OCI-LY3 (cell line): Measurements from ENCODE around the gene APELA.

Experiments used
- H2AFZ ChIP-seq: fragments of 200-600, 300-600 bp; shearing (Covaris generic); 2 replicates; pipeline ENCODE4 v1.6.0; 2014; ENCODE audit warnings: antibody characterized with exemption, low read depth, low read length
- H3K27ac ChIP-seq: fragments of 200-600, 300-600 bp; sonication (generic); 2 replicates; pipeline ENCODE4 v1.5.1; 2014; ENCODE audit warnings: mild to moderate bottlenecking, low read length, moderate library complexity, mixed read lengths
- H3K27me3 ChIP-seq: fragments of 200-600, 300-600 bp; sonication (generic); 2 replicates; pipeline ENCODE4 v1.6.1; 2014; ENCODE audit warnings: low read depth, low read length, mixed read lengths
- H3K36me3 ChIP-seq: fragments of 200-600, 300-600 bp; sonication (generic); replicated peaks from 2 replicates; pipeline ENCODE3; 2014; ENCODE audit warnings: low read depth, low read length, mixed read lengths
- H3K4me1 ChIP-seq: fragments of 300-600, 200-600 bp; sonication (generic); 2 replicates; pipeline ENCODE4 v1.6.1; 2014; ENCODE audit warnings: low read length, mixed read lengths
- H3K4me2 ChIP-seq: fragments of 200-600, 300-600 bp; sonication (generic); 2 replicates; pipeline ENCODE4 v1.6.1; 2014; ENCODE audit warnings: low read length, mixed read lengths
- H3K4me3 ChIP-seq: fragments of 300-600, 200-600 bp; sonication (generic); 2 replicates; pipeline ENCODE4 v1.5.1; 2014; ENCODE audit warnings: antibody characterized with exemption, mild to moderate bottlenecking, low read length, moderate library complexity
- H3K79me2 ChIP-seq: fragments of 300-600, 200-600 bp; shearing (Covaris generic); 2 replicates; pipeline ENCODE4 v1.6.1; 2014; ENCODE audit warnings: mild to moderate bottlenecking, low read length, mixed read lengths
- H3K9ac ChIP-seq: fragments of 300-600, 200-600 bp; shearing (Covaris generic); 2 replicates; pipeline ENCODE4 v1.6.0; 2014; ENCODE audit warnings: mild to moderate bottlenecking, low read length, moderate library complexity
- H3K9me3 ChIP-seq: fragments of 200-600, 300-600 bp; shearing (Covaris generic); 2 replicates; pipeline ENCODE4 v1.6.1; 2014; ENCODE audit warnings: low read length, mixed read lengths; ENCODE audit not compliant: insufficient read depth
- H4K20me1 ChIP-seq: fragments of 200-600, 300-600 bp; sonication (generic); 2 replicates; pipeline ENCODE4 v1.6.1; 2016; ENCODE audit warnings: low read length, mixed read lengths; ENCODE audit not compliant: insufficient read depth
- EZH2phosphoT487 ChIP-seq: fragments of 200-600 bp; shearing (Covaris generic); IDR thresholded peaks from 2 replicates; pipeline ENCODE4 v1.6.1; 2018; ENCODE audit warnings: antibody characterized with exemption, mixed run types, low read depth
- TF ChIP-seq, protein P1 (sequence below): fragments of 200-600, 300-600 bp; sonication (generic); IDR thresholded peaks from 2 replicates; pipeline ENCODE4 v1.5.1; 2014; ENCODE audit warnings: antibody characterized with exemption, low read length, low read depth

Gene APELA

DNA sequence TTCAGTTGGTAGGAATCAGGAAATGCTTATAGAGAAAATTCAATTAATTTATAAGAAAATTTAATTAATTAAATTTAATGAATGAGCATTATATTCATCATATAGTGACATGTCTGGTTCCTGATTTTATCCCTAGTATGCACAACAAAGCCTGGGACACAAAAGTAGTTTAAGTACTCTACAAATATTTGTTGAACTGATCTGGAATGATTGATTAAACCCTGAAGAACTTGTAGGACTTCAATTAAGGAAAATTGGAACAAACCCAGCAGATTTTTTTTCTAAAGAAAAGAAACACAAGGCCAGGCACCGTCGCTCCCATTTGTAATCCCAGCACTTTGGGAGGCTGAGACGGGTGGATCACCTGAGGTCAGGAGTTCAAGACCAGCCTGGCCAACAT lies 4.5 kb upstream of the APELA start:
- H3K79me2 ChIP-seq, result no peaks in the 10 kb centered on the region
- H3K4me2 ChIP-seq, result no peak overlapping the region
- H3K9me3 ChIP-seq, result no peaks in the 10 kb centered on the region
- no peaks in the 10 kb centered on the region for H3K36me3 ChIP-seq
- peaks cover 16% of the 10 kb centered on the region for H3K4me1 ChIP-seq
- H3K4me3 ChIP-seq, result no peak overlapping the region
- H4K20me1 ChIP-seq, result no peaks in the 10 kb centered on the region
- no peaks in the 10 kb centered on the region for H3K27me3 ChIP-seq
- no peak for TF ChIP-seq EZH2phosphoT487
- TF ChIP-seq, protein P1, sequence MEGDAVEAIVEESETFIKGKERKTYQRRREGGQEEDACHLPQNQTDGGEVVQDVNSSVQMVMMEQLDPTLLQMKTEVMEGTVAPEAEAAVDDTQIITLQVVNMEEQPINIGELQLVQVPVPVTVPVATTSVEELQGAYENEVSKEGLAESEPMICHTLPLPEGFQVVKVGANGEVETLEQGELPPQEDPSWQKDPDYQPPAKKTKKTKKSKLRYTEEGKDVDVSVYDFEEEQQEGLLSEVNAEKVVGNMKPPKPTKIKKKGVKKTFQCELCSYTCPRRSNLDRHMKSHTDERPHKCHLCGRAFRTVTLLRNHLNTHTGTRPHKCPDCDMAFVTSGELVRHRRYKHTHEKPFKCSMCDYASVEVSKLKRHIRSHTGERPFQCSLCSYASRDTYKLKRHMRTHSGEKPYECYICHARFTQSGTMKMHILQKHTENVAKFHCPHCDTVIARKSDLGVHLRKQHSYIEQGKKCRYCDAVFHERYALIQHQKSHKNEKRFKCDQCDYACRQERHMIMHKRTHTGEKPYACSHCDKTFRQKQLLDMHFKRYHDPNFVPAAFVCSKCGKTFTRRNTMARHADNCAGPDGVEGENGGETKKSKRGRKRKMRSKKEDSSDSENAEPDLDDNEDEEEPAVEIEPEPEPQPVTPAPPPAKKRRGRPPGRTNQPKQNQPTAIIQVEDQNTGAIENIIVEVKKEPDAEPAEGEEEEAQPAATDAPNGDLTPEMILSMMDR, result no peak
- H2AFZ ChIP-seq, result no peak overlapping the region
- no peak overlapping the region for H3K9ac ChIP-seq
- no peak overlapping the region for H3K27ac ChIP-seq

DNA sequence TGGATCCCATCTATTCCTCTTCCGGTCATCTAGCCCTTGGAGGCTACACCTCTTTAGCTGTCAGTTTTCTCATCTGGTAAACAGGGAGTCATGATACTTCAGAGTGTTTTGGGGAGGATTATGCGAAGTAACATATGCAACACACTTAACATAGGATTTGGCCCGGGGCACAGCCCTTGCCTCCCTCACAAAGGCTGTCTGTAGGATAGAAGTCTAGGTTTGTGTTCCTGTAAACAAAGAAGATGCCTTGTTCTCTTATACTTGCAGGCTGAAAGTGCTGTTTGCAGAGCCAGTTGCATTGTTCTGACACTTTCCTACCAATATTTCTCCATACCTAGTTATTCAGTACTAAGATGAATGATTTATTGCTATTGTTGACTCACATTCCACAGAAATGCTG lies 2.2 kb upstream of the APELA start:
- Histone ChIP-seq H3K9ac (no peak overlapping the region), H3K36me3 (no peaks in the 10 kb centered on the region), H4K20me1 (no peaks in the 10 kb centered on the region), H3K27me3 (no peaks in the 10 kb centered on the region), H2AFZ (no peak overlapping the region), H3K27ac (no peak overlapping the region), H3K4me1 (peaks cover 16% of the 10 kb centered on the region), H3K4me2 (no peak overlapping the region), H3K9me3 (no peaks in the 10 kb centered on the region), H3K79me2 (no peaks in the 10 kb centered on the region), H3K4me3 (no peak overlapping the region)
- TF ChIP-seq, protein P1, result no peak
- TF ChIP-seq EZH2phosphoT487, result no peak

DNA sequence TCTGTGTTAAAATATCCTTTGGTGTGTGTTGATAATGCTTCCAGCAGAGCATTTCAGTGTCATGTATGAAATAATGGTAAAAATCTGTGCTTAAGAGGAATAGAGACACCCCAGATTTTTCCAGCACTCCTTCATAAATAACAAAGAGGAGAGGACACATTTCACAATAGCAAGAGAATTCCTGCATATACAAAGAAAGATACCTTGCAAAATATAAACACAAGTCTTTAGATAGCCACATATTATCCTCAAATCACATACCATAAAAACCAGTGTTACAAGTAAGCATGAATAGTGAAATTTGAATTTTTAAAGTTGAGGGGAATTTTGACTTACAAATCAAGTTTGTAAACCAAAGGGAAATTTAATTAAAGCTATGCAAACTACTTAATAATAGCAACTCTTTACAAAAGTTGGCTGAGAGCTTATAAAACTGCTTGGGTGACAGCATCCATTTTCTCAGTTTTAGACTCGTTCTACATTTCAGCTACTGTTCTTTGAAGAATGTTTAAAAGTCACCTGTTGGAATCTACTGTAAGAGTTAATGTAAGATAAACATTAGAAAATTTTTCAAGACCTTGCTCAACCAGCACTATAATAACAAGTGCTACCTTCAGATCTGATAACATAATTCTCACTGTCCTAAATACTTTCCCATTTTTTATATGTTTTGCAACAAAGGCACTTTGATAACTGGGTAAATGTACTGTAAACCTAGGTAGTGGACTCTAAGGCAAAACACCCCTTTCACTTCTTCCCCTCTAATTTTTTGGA lies 3.7 kb downstream of the APELA start:
- H3K79me2 ChIP-seq, result no peaks in the 10 kb centered on the region

DNA sequence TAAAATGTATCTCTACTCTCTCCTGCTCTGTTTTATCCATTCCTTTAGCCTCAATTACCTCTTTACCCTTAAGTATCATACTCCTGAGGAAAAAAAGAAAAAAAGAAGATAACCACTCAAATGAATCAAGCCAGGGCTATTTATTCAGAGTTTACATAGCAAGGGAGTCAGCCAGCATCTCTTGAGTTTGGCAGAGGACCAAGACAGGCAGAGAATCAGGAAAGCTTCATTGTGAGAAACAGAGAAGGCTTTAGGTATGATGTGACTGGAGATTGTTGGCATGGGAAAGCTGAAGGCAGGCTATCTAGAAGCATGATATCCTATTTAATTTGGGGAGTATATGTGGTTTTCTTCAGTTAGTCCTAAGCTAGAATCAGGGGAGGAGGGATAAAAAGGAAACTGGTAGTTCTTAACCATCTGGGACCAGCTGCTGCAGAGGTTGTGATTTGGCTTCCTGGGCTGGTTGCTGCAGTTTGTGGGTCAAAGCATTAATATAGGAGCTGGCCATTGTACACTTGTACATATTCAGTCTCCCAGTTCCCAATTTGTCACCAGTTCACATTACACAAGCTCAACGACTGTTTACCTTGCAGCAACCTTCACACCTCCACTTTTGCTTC lies 11.2 kb downstream of the APELA start:
- no peak overlapping the region for H3K4me3 ChIP-seq
- H3K27me3 ChIP-seq, result peaks cover 10% of the 10 kb centered on the region; the same call in 1 of the 2 replicates
- H4K20me1 ChIP-seq, result no peaks in the 10 kb centered on the region
- no peak for TF ChIP-seq EZH2phosphoT487
- TF ChIP-seq, protein P1, result no peak
- no peak overlapping the region for H3K9ac ChIP-seq
- no peak overlapping the region for H2AFZ ChIP-seq
- H3K4me1 ChIP-seq, result peaks cover 9% of the 10 kb centered on the region
- no peaks in the 10 kb centered on the region for H3K9me3 ChIP-seq
- H3K36me3 ChIP-seq, result no peaks in the 10 kb centered on the region
- no peak overlapping the region for H3K4me2 ChIP-seq
- no peak overlapping the region for H3K27ac ChIP-seq
- H3K79me2 ChIP-seq, result no peaks in the 10 kb centered on the region

More for the DNA sequence above, 3.7 kb downstream of the APELA start:
- Histone ChIP-seq H2AFZ (no peak overlapping the region), H3K4me1 (peaks cover 16% of the 10 kb centered on the region), H3K4me3 (no peak overlapping the region), H4K20me1 (no peaks in the 10 kb centered on the region), H3K4me2 (no peak overlapping the region), H3K27me3 (no peaks in the 10 kb centered on the region), H3K9ac (no peak overlapping the region), H3K27ac (no peak overlapping the region), H3K9me3 (no peaks in the 10 kb centered on the region), H3K36me3 (no peaks in the 10 kb centered on the region)
- TF ChIP-seq, protein P1, result no peak
- no peak for TF ChIP-seq EZH2phosphoT487
